GM21528 (cell line): ENCODE results near the gene AMIGO2.
"Not testable (repeated sequence)": the region's sequence is repeated elsewhere in the genome, so short reads cannot be mapped to it uniquely, and the experiment has no call there.

Experiments
- ATAC-seq: cut with Tn5 transposase; IDR thresholded peaks from one replicate; pipeline ENCODE4 v1.9.1; 2021; ENCODE audit warnings: mild to moderate bottlenecking, moderate library complexity; ENCODE audit not compliant: unreplicated experiment, low FRiP score

The AMIGO2 gene

DNA sequence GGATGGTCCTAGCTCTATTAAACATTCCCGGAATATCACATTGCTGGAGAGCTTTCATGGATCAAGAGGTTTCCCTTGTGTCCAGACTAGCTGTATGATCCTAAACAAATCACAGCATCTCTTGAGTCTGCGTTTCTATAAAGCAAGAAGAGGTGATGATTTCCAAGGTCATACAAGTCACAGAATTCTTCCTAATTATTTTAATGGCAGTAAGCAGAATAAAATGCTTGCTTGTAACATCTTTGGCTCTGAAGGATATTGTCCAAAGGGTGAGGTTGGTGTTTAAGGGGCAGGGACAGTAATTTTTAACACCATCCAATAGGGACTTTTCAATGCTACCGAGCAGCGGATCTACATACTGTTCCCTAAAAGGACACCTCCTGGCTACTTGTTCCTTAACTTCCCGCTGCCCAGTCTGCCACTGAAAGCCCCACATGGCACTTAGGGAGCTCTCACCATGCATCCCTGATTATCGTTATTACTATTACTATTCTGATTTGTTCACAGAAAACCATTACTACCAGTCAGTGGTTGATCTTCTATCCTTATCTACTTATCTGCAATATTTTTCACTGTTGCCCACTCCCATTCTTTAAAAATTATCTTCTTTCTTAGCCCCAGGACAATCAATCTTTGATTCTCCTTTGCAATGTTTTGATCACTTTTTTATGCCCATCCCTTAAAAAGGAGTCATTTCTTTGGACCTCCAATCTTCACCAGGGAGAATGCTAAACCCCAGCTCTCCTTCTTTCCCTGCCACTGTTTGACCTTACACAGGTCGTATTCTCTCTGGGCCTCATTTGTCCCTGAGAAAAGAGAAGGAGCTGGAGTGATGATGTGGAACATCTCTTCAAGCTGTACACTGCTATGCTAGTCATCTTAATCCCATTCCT lies 4.3 kb downstream of the AMIGO2 start:
- ATAC-seq = no peak

DNA sequence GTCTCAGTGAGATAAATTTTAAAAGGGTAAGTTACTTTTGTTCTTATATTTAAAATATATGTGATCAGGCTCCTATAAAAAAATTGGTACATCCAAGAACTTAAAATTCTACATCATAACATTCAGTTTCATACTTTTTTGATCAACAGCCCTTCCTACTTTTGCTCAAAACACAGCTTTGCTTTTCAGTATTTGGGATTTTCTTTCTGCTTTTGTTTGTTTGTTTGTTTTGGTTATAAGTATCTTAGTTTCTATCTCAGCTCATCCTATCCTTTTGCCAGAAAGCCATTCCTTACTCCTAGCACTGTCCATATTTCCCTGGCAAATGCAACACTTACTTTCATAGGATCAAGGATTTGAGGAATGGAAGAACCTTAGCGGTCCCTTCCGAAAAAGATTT lies 5.0 kb downstream of the AMIGO2 start:
- ATAC-seq = no peak

DNA sequence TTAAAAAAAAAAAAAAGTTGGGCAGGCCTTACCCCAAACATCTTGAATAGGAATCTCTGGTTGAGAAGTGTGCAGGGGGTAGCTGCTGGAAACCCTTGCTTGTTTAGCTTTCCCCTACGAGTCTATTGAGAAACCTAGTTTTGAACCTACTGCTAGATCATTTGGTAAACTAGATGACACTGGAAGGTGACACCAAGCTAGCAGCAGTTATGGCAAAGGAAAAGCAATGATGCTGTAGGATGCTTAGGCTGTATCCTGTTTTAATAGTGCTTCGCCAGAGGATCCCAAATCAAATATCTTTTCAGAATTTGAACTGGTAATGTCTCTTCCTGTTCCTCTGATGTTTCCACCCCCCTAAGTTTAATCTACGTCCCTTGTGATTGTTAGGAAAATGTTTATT lies 5.8 kb downstream of the AMIGO2 start:
- no peak for ATAC-seq

DNA sequence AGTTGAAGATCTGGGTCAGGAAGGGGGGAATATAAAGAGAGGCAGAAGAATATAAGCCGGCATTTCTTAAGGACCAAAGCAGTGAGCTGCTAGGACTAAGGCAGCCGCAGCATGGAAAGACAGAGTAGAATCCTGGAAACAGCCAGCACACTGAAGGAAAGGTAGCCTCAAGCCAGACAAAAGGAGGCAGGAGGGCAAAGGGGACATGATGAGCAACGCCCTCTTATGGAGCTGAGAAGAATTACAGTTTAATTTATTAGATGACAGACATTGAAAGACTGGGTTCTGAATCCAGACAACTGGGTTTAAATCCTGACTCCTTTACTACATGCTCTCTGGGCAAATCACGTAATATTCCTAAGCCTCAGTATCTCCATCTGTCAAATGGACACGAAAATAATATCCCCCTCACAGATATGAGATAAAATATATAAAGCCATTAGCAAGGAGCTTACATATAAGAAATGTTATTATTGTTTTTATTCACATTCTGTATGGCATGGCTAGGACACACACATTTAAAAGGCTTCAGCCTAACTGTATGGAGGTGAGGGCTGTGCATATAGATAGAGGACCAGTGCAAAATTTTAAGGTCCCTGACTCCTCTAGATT lies 8.4 kb downstream of the AMIGO2 start:
- ATAC-seq = no peak

DNA sequence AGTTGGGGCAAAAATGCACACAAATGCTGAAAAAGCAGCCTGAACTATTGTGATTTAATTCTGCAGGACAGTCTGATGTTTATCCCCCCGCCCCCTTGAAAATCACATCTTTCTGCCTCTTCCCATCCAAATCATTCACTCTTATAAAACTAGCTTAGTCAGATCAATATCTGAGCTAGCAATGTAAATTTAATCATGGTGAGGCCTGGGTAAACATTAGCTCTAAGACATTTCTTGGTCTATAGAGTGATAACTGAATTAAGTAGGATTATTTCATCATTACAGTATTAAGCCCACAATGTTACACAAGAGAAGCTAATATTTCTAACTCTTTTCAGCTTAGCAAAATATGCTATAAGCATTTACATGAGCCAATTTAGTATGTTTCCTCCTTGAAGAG lies 9.4 kb downstream of the AMIGO2 start:
- ATAC-seq = no peak

- ATAC-seq = no peak
Measured at GRCh38 chr12:47068539-47068938, 11.2 kb downstream of the AMIGO2 start.

DNA sequence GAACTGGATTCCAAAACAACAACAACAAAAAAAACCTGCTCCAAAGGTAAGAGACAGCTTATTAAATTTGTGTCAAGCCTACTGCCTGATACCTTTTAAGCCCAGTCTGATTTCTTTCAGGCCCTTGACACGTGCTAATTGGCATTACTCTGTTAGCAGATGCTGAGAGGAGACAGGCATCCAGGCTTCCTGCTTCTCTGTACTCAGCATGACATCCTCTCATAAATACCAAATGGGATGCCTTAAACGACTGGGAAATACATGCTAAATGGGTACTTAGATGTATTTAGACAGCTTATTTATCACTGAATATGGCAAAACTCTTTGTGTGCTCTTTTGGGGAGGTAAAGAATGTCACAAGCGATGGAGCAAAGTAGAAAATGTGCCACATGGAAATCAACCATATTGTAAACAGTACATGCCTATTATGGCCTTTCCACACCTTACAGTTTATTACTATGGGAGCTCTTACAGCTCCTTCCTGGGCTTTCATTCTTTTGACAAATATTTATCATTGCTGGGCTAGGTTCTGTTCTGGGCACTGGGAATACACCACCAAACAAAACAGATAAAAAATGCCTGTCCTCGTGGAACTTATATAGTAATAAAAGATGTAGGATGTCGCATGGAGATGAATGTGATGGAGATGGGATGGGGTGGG lies 11.9 kb downstream of the AMIGO2 start:
- no peak for ATAC-seq

GRCh38 chr12:47067176-47067575 lies 12.6 kb downstream of the AMIGO2 start:
- ATAC-seq = no peak

GRCh38 chr12:47066278-47067025 lies 13.3 kb downstream of the AMIGO2 start:
- no peak for ATAC-seq

DNA sequence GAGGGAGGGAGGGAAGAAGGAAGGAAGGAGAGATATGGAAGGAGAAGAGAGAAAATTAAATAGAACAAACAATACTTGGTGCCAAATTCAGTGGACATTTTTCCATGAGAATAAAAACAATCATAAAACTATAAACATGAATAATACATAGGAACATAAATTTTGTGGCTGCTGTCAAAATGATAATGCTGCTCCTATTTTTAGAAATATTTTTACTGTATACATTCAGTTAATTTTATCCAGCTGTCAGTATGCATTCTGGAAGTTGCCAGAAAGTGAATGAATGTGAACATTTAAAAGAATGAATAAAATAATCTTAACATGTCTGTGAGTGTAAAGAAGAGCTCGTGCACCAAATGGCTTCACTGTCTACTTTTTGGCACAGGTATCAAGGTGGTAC lies 14.2 kb downstream of the AMIGO2 start:
- ATAC-seq = no peak

DNA sequence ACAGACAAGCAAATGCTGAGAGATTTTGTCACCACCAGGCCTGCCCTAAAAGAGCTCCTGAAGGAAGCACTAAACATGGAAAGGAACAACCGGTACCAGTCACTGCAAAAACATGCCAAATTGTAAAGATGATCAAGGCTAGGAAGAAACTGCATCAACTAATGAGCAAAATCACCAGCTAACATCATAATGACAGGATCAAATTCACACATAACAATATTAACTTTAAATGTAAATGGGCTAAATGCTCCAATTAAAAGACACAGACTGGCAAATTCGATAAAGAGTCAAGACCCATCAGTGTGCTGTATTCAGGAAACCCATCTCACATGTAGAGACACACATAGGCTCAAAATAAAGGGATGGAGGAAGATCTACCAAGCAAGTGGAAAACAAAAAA lies 21.1 kb downstream of the AMIGO2 start:
- not testable (repeated sequence) for ATAC-seq

- not testable (repeated sequence) for ATAC-seq
Measured at GRCh38 chr12:47056944-47057343, 22.8 kb downstream of the AMIGO2 start.

- ATAC-seq = not testable (repeated sequence)
Measured at GRCh38 chr12:47055856-47056255, 23.9 kb downstream of the AMIGO2 start.

- no peak for ATAC-seq
Measured at GRCh38 chr12:47054659-47055058, 25.1 kb downstream of the AMIGO2 start.

- ATAC-seq = no peak
Measured at GRCh38 chr12:47053961-47054360, 25.8 kb downstream of the AMIGO2 start.

GRCh38 chr12:47052274-47052673 lies 27.5 kb downstream of the AMIGO2 start:
- no peak for ATAC-seq

DNA sequence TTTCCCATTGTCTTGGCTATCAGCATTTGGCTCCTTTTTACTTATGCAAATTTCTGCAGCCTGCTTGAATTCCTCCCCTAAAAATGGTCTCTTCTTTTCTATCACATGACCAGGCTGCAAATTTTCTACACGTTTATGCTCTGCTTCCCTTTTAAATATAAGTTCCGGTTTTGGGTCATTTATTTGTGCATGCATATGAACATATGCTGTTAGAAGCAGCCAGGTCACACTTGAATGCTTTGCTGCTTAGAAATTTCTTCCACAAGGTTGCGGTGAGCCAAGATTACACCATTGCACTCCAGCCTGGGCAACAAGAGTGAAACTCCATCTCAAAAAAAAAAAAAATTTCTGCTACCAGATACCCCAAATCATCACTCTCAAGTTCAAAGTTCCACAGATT lies 28.5 kb downstream of the AMIGO2 start:
- not testable (repeated sequence) for ATAC-seq

DNA sequence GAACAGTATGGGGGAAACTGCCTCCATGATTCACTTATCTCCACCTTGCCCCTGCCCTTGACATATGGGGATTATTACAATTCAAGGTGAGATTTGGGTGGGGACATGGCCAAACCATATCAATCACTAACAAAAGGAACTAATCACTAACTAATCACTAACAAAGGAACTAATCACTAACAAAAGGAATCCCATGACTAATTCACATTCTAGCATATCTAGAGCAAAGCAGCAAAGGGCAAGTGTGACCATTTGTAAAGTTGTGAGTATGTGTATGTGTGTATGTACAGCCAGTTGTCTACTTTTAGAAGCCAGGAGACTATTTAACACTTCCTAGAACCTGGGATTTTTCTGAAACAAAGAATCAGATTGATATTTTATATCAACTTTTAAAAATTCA lies 31.2 kb downstream of the AMIGO2 start:
- no peak for ATAC-seq

DNA sequence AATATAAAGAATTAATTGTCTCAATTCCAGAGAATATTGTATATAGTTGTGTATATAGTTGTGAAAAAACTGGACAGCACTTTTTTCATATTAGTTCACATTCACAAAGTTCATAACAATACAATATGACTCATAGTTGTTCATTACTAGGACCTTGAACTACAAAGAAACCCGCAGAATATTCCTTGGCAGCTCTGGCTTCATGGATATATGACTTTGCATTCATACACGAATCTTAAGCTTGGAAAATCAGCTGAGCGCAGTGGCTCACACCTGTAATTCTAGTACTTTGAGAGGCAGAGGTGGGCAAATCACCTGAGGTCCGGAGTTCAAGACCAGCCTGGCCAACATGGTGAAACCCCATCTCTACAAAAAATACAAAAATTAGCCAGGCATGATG lies 38.4 kb downstream of the AMIGO2 start:
- no peak for ATAC-seq

DNA sequence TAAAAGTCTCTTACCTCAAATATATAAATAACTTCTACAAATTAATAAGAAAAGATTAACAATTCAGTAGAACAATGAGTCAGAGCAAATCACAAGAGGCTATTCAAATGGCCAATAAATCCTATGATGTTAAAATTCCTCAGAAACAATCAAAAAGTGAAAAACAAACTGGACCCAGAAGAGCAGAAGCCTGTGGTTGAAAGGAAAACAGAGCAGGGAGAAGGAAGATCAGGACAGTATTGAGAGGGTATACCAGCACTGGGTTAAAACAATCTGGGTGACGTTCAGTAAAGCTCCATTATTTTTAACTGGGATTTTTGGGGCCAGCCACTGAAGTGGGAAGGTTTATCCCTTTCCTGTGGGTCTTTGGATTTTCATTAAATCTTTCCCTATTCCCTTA lies 40.0 kb downstream of the AMIGO2 start:
- ATAC-seq = no peak

DNA sequence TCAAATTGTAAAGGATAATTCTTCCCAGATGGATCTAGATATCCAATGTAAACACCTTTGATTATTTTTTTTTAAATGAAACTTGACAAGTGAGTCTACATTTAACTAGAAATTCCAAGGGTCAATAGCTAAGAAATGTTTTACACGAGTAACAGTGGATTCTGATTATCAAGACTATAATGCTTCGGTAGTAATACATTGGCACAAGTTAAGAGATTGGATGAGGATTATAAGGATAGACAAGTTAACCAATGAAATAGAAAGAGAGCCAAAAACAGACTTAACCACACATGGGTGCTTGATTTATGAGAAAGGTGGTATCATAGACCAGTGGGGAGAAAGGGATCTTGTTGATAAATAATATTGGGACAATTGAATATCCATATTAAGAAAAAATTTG lies 40.7 kb downstream of the AMIGO2 start:
- ATAC-seq = no peak
